ENCODE measurements around the gene B4GALNT4. TPM values are rescaled to one million over a fixed set of nuclear protein-coding genes. Genes with fewer than 3 reads are reported as not detected.

B4GALNT4 gene
- total RNA-seq, 1 donor from 2014 or later = 201 TPM

- Mint-ChIP-seq H3K4me1 (peaks cover 13% of the 10 kb centered on the region), H3K36me3 (ENCODE audit: low read depth) (peaks cover 22% of the 10 kb centered on the region), H3K4me3 (peak overlapping the region; percentile 54), H3K9me3 (peaks cover 2% of the 10 kb centered on the region), H3K27ac (ENCODE audit: unreplicated experiment) (peak overlapping the region; percentile 81), H3K27me3 (ENCODE audit: low read depth) (peaks cover 4% of the 10 kb centered on the region)
- DNase-seq (ENCODE audit: low read depth, low spot score) = no peak
- TF ChIP-seq CTCF (conservative IDR thresholded peaks at IDR 0.05) = no peak
Measured at GRCh38 chr11:377883-378500, 8.7 kb downstream of the B4GALNT4 start.

DNA sequence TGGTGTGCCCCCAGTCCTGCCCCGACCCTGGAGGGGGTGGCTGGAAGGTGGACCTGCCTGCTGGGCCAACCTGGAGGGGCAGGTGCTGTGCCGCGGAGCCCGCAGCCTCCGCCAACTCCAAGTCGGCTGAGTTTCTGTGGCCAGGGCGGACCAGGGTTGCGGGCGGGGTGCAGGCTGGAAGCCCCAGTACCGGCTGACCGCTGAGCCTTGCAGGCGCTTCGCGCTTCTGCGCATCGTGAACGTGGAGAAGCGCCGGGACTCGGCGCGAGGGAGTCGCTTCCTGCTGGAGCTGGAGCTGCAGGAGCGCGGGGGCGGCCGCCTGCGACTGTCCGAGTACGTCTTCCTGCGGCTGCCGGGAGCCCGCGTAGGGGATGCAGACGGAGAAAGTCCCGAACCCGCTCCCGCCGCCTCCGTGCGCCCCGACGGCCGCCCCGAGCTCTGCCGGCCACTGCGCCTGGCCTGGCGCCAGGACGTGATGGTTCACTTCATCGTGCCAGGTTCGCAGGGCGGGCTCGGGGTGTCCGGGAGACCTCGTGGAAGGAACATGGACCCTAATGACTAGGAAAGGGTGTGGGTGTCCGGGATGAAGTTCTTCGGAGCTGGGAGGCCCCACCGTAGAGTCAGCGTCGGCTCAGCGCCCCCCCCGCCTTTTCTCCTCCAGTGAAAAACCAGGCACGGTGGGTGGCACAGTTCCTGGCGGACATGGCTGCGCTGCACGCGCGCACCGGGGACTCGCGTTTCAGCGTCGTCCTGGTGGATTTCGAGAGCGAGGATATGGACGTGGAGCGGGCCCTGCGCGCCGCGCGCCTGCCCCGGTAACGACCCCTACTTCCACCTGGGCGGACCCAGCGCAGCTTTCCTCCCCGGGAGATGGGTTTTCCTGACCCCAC lies 10.2 kb downstream of the B4GALNT4 start:
- Mint-ChIP-seq H3K4me3 (no peak overlapping the region), H3K9me3 (no peaks in the 10 kb centered on the region), H3K36me3 (ENCODE audit: low read depth) (peaks cover 19% of the 10 kb centered on the region), H3K27ac (ENCODE audit: unreplicated experiment) (no peak overlapping the region), H3K4me1 (peaks cover 9% of the 10 kb centered on the region), H3K27me3 (ENCODE audit: low read depth) (peaks cover 2% of the 10 kb centered on the region)
- no peak for DNase-seq (ENCODE audit: low read depth, low spot score)
- TF ChIP-seq CTCF (conservative IDR thresholded peaks at IDR 0.05) = no peak

GRCh38 chr11:380095-380480 lies 10.8 kb downstream of the B4GALNT4 start:
- no peak for DNase-seq (ENCODE audit: low read depth, low spot score)
- peaks cover 2% of the 10 kb centered on the region for H3K27me3 Mint-ChIP-seq (ENCODE audit: low read depth)
- H3K27ac Mint-ChIP-seq (ENCODE audit: unreplicated experiment) = no peak overlapping the region
- H3K4me1 Mint-ChIP-seq = peaks cover 9% of the 10 kb centered on the region
- H3K36me3 Mint-ChIP-seq (ENCODE audit: low read depth) = peaks cover 19% of the 10 kb centered on the region
- H3K4me3 Mint-ChIP-seq = no peak overlapping the region
- no peaks in the 10 kb centered on the region for H3K9me3 Mint-ChIP-seq
- no peak for TF ChIP-seq CTCF (conservative IDR thresholded peaks at IDR 0.05)

GRCh38 chr11:380491-380890 lies 11.2 kb downstream of the B4GALNT4 start:
- no peaks in the 10 kb centered on the region for H3K9me3 Mint-ChIP-seq
- no peak for TF ChIP-seq CTCF (conservative IDR thresholded peaks at IDR 0.05)
- peaks cover 9% of the 10 kb centered on the region for H3K4me1 Mint-ChIP-seq
- no peak for DNase-seq (ENCODE audit: low read depth, low spot score)
- H3K27me3 Mint-ChIP-seq (ENCODE audit: low read depth) = peaks cover 2% of the 10 kb centered on the region
- H3K27ac Mint-ChIP-seq (ENCODE audit: unreplicated experiment) = no peak overlapping the region
- peaks cover 19% of the 10 kb centered on the region for H3K36me3 Mint-ChIP-seq (ENCODE audit: low read depth)
- no peak overlapping the region for H3K4me3 Mint-ChIP-seq

- H3K9me3 Mint-ChIP-seq = no peaks in the 10 kb centered on the region
- TF ChIP-seq CTCF (conservative IDR thresholded peaks at IDR 0.05) = no peak
- H3K27me3 Mint-ChIP-seq (ENCODE audit: low read depth) = peaks cover 2% of the 10 kb centered on the region
- no peak overlapping the region for H3K27ac Mint-ChIP-seq (ENCODE audit: unreplicated experiment)
- peaks cover 9% of the 10 kb centered on the region for H3K4me1 Mint-ChIP-seq
- no peak overlapping the region for H3K4me3 Mint-ChIP-seq
- no peak for DNase-seq (ENCODE audit: low read depth, low spot score)
- H3K36me3 Mint-ChIP-seq (ENCODE audit: low read depth) = peaks cover 19% of the 10 kb centered on the region
Measured at GRCh38 chr11:380996-381395, 11.7 kb downstream of the B4GALNT4 start.

Data from neural crest cell (in vitro differentiated cells).